Activated T-cell treated with anti-CD3 and anti-CD28 coated beads for 1 hour (primary cell): ENCODE data around the gene ARL14EPL.

ENCODE experiments used
- DNase-seq: peaks from one replicate; pipeline ENCODE4 v3.0.0-alpha.2; 2020; ENCODE audit warnings: low read depth

The ARL14EPL gene

DNA sequence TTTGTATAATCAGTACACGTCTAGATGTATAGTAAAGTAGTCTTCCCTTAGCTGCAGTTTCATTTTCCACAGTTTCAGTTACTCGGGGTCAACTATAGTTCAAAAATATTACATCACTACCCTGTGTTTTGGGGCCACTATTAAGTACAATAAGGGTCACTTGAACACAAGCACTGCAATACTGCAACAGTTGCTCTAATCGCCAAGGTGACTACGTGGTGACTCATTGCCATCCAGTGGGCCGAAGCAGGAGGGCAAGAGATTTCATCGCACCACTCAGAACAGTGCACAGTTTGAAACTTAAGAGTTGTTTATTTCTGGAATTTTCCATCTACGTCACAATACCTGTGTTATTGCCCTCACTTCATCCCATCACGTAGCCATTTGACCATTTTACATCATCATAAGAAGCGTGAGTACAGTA, at the start of gene ARL14EPL:
TSS of gene ARL14EPL (plus strand) at position 379 of the 424 bp plus-strand sequence. CDS start 18,994 bp downstream, outside the sequence.
- DNase-seq: no peak

GRCh38 chr5:115983519-115983918, 48.8 kb upstream of the ARL14EPL start:
- no peak for DNase-seq

GRCh38 chr5:115985802-115986757, 46.2 kb upstream of the ARL14EPL start:
- DNase-seq: no peak

DNA sequence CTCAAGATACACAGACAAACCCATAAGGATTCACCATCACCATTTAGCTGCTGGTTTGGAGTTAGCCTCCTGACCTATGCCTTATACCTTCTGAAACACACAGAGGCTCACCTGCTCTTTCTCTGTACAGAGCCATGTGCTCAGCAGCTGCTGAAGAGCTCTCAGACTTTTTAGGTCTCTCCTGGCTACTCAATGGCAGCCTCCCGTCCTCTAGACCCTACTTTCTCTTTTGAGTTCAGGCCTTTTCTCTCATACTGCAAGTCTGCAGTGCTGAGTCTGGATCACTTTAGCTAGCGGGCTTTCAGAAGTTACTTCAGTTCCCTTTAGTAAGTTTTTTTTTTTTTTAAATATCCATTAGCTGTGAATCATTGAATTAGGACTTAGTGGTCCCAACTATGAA, 44.3 kb upstream of the ARL14EPL start:
- no peak for DNase-seq

- DNase-seq: no peak
These were observed 39.4 kb upstream of the ARL14EPL start for GRCh38 chr5:115992848-115993350.

DNA sequence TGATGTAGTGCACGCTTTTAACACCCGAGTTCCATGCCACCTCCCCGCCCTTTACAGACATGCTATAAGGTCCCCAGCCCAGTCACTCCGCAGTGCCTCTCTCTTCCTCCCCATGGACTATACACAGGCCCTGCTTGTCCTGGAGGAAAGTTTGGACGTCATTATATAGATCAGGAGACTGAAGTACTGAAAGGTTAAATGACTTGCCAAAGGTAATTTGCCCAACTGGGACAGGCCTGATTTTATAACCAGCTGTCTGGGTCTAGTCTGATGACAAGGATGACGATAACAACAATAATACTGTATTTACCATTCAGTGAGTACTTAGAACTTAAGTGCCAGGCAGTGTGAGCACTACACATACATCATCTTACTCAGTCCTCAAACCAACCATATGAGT, 36.9 kb upstream of the ARL14EPL start:
- no peak for DNase-seq

DNA sequence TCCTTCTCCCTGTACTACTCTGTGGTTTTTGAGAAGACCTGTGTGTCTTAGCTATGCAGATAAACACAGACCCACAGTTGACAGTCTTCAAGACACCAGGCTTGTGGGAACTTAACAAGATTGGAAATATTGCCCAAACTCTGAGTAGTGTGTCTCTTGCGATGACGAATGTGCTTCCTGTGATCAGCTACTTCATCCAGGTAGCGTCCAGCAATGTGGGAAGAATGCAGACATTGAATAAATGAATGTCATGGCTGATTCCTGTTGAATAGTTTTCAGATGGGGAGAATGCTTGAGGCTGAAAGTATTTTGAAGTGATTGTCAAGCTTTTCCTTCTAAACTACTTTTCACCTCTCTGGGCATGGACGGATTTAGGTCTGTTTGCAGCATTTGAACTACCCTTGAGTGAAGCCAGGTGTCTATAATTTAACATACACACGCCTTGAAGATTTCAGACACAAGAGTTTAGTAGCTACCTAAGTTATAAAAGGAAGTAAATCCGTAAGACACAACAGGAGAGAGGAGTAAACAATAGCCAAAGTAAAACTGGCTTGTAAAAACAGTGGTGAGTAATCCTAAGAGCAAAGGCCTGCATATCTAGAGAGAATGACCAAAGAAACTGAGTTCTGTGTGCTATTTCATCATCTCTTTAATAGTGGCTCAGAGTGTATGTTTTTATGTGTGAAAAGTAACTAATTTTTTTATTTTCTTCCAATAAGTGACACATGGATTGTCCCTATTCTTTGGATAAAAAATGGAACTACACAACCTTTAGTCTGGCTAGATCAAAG, 30.0 kb upstream of the ARL14EPL start:
- DNase-seq: no peak

DNA sequence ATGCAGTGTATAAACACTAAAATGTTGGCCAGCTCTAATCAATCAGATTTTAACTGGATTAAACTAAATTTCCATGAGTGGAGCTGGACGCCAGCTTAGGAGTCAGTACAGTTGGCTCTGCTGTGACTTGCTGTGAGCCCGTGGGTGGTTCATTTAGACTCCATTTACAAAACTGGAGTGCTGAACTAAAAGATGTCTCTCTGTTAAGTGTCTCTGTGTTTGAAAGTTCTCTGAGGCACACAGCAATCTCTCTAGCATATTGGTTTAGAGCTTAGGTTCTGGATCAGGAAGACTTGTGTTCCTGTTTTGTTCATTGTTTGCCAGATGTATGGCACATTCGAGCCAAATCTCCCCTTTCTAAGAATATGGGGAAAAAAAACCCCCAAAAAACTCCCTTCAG, 28.0 kb upstream of the ARL14EPL start:
- no peak for DNase-seq

DNA sequence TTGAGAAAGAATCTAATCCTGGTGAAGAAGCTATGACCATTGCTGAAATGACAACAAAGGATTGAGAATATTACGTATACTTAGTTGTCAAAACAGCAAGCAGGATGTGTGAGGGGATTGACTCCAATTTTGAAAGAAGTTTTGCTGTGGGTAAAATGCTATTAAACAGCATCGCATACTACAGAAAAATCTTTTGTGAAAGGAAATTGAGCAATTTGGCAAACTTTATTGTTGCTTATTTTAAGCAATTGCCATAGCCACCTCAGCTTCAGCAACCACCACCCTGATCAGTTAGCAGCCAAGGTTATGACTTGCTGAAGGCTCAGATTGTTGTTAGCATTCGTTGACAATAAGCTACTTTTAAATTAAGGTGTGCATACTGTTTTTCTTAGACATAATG, 22.5 kb upstream of the ARL14EPL start:
- DNase-seq: no peak

DNA sequence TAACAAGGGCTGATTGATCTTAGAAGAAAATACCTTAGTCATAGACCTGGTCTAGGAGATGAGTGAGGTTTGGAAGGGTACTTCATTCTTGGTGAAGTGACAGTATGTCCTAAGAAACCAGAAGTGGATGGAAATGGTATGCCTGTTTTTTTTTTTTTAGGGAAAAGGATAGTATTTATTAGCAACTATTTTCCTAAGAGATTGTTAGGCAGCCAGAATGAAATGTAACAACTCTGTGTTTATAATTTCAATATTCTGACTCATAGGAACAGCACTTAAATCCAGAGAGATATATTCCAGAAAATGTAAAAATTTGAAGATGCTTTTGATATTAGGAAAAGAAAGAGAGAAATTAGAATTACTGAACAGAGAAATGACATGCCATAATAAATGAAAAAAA, 21.2 kb upstream of the ARL14EPL start:
- no peak for DNase-seq

GRCh38 chr5:116013207-116013785, 19.0 kb upstream of the ARL14EPL start:
- no peak for DNase-seq

- DNase-seq: no peak
These were observed 18.3 kb upstream of the ARL14EPL start for GRCh38 chr5:116013936-116014335.

GRCh38 chr5:116023619-116024018, 8.7 kb upstream of the ARL14EPL start:
- DNase-seq: no peak

GRCh38 chr5:116025866-116026265, 6.4 kb upstream of the ARL14EPL start:
- no peak for DNase-seq

DNA sequence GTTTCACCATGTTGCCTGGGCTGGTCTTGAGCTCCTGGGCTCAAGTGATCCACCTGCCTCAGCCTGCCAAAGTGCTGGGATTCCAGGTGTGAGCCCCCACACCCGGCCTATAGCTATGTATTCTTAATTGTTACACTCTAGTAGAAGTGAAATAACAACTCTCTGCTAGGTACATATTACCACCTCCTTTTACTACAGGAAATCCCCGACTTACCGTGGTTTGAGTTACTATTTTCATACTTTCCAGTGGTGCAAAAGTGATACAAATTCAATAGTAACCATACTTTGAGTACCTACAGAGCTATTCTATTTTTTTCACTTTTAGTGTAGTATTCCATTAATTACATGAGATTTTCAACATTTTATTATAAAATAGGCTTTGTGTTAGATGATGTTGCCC, 719 bp downstream of the ARL14EPL start:
- no peak for DNase-seq

GRCh38 chr5:116035123-116035522, 2.9 kb downstream of the ARL14EPL start:
- DNase-seq: no peak

DNA sequence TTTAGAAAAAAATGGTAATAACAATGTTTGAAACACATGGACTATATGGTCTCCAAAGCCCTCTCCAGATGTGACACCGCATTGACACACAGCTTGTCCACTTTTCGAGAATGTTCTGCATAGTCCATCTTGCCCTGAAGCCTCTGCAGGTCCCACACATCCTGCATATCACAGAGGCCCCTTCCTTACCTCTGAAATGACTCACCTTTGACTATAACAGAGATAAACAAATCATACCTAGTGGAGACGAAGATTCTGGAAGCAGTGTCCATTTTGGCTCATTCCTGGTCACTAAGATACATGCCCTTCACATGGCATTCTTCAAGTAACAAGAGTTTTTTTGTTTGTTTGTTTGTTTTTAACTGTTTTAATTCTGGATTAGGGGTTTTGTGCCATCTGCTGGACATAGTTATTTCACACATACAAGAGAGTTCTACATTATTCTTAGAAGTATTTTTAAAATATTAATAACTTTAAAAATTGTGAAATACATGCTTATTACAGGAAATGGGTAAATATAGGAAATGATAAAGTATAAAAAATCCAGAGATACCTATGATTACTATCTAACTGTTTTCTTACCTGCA, 5.1 kb downstream of the ARL14EPL start:
- DNase-seq: no peak

DNA sequence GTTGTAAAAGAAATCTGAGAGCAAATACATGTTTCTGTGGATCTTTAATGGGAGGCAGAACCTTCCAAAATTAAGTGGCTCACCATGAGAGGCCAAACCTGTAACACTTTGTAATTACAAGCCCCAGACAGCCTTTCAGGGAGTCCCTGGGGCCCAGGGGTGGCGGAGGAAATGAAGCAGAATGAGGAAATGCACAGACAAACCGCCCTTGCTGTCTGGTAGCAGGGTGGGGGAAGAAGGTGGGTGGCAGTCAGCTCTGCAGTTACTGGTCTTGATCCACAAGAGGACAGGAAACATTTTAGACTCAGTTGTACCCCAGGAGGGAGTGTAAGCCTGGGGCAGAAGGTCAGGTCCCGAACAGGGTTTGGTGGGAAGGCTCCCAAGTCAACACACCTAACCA, 6.5 kb downstream of the ARL14EPL start:
- no peak for DNase-seq

GRCh38 chr5:116042375-116042774, 10.1 kb downstream of the ARL14EPL start:
- no peak for DNase-seq

DNA sequence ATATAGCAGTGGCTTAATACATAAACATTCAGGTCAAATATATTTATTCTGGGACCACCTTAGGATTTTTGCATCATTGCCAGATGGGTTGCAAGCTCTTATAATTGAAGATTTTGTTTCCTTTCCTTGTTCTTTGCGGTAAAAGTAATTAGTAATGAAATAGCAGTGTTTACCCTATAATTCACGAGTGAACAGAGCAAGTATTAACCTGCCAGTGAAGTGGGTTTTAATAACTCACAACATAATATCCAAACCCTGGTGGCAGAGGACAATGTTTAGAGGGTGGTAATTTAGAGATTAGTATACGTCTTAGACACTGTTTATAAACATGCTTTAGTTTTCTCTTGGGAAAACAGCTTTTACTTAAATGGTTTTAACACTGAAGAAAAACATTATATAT, 11.8 kb downstream of the ARL14EPL start:
- no peak for DNase-seq

DNA sequence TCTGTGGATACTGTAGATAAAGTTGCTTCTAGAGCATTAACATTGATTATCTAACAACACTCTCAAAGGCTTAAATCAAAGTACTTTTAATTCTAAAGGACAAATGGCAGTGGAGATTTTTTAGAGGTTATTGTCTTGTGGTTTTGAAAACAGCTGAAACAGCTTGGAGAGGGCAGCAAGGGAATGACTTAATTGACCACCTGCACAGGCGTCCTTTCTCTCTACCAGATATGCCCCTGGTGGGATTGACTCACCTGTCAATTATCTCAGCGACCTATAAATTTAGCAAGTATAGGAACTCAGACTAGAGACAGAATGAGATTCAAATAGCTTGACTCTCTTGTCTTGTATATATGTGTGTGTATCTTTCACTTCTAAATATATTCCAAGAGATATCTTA, 13.5 kb downstream of the ARL14EPL start:
- DNase-seq: no peak

DNA sequence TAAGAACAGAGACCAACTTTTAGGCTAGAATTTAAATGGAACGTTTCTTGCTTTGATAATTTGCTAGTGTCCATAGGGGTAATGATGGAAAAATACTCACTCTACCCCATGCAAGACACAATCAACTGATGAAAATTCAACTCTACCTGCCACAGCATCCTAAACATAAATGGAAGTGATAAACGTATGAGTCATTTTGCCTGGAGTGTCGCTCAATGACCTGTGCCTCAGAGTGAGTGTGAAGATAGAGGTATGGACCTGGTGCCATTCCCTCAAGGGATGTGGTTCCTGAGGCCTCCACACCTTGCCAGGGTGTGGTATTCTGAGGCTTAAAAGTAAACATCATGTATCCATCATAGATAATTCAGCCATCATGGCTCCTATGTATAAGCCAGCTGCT, 14.0 kb downstream of the ARL14EPL start:
- DNase-seq: no peak
